ENCODE data around the gene HEXIM2. TPM values are rescaled to one million over a fixed set of nuclear protein-coding genes. Genes with fewer than 3 reads are reported as not detected.

Gene HEXIM2
- total and polyA plus RNA-seq, 2 of the 13 experiments (the other 11 are each of a cell fraction or from before 2014, with no cell fraction given), result 27.1 to 32.4 TPM

GRCh38 chr17:45161288-45162024 is at the start of gene HEXIM2 (continued):
- TF ChIP-seq REST (IDR thresholded peaks at IDR 0.05; ENCODE audit: borderline replicate concordance in 1 of 2, low read depth in 1 of 2, low read length in 2 of 2) (peak in 1 of 2 experiments; percentile 80; a peak in 1 of 4 replicates), ZNF891 (CRISPR knock-in tag; IDR thresholded peaks at IDR 0.05) (peak; percentile 10), PCBP2 (optimal IDR thresholded peaks at IDR 0.05; ENCODE audit: low read depth, low read length, poor library complexity, severe bottlenecking) (no peak), ZNF576 (CRISPR knock-in tag; IDR thresholded peaks at IDR 0.05) (peak; percentile 59; the same call in 1 of the 2 replicates), RNF2 (conservative IDR thresholded peaks at IDR 0.05; ENCODE audit: low read depth) (no peak; the same call in 1 of the 2 replicates), ZNF34 (CRISPR knock-in tag; IDR thresholded peaks at IDR 0.05; ENCODE audit: borderline replicate concordance) (no peak; the same call in 1 of the 2 replicates), BCL6 (CRISPR knock-in tag; IDR thresholded peaks at IDR 0.05) (peak; percentile 55), ZNF441 (CRISPR knock-in tag; IDR thresholded peaks at IDR 0.05; ENCODE audit: borderline replicate concordance) (no peak), U2AF1 (optimal IDR thresholded peaks at IDR 0.05; ENCODE audit: low read depth, low read length) (peak; percentile 91), XRCC5 (optimal IDR thresholded peaks at IDR 0.05; ENCODE audit: low read length) (peak; percentile 98), ZNF646 (CRISPR knock-in tag; IDR thresholded peaks at IDR 0.05) (peak; percentile 70), ZSCAN20 (CRISPR knock-in tag; IDR thresholded peaks at IDR 0.05; ENCODE audit: borderline replicate concordance) (0 out of 2 replicates have a peak, but pooled peaks have one; percentile 47), TCF7L2 (IDR thresholded peaks at IDR 0.05; ENCODE audit: low read depth, low read length) (no peak), KAT8 (CRISPR knock-in tag; IDR thresholded peaks at IDR 0.05) (peak; percentile 91), ATF3 (CRISPR knock-in tag; IDR thresholded peaks at IDR 0.05) (peak; percentile 28), ZNF207 (IDR thresholded peaks at IDR 0.05; ENCODE audit: borderline replicate concordance) (no peak), SNRNP70 (IDR thresholded peaks at IDR 0.05; ENCODE audit: low read depth, low read length) (no peak), KLF16 (CRISPR knock-in tag; IDR thresholded peaks at IDR 0.05) (peak in 1 of 2 experiments; percentile 96; a peak in 2 of 4 replicates), BRCA1 (CRISPR knock-in tag; IDR thresholded peaks at IDR 0.05) (peak; percentile 88; the same call in 1 of the 2 replicates)
